Adipocyte (in vitro differentiated cells): ENCODE results near the gene RABL3.
"Not testable (repeated sequence)": the region's sequence is repeated elsewhere in the genome, so short reads cannot be mapped to it uniquely, and the experiment has no call there.

ENCODE experiments used
- DNase-seq: peaks from one replicate; pipeline ENCODE4 v3.0.0-alpha.2; 2015; ENCODE audit warnings: low read depth
- H3K27me3 ChIP-seq: replicated peaks from 2 replicates; pipeline ENCODE4 v1.7.0; 2013; ENCODE audit warnings: mild to moderate bottlenecking, low read length, moderate library complexity; ENCODE audit not compliant: control insufficient read depth, insufficient read depth
- H3K36me3 ChIP-seq: 2 replicates; pipeline ENCODE4 v1.7.0; 2013; ENCODE audit warnings: low read length, mild to moderate bottlenecking, moderate library complexity; ENCODE audit not compliant: control insufficient read depth, insufficient read depth, severe bottlenecking
- H3K4me1 ChIP-seq: 2 replicates; pipeline ENCODE4 v1.7.0; 2013; ENCODE audit warnings: mild to moderate bottlenecking, low read length, moderate library complexity; ENCODE audit not compliant: control insufficient read depth, insufficient read depth
- H3K4me3 ChIP-seq: 2 replicates; pipeline ENCODE4 v1.7.0; 2013; ENCODE audit warnings: mild to moderate bottlenecking, low read length, moderate library complexity
- H3K9ac ChIP-seq: 2 replicates; pipeline ENCODE4 v1.7.0; 2013; ENCODE audit warnings: mild to moderate bottlenecking, low read length, moderate library complexity
- H3K9me3 ChIP-seq: 2 replicates; pipeline ENCODE4 v1.7.0; 2013; ENCODE audit warnings: mild to moderate bottlenecking, low read length, moderate library complexity; ENCODE audit not compliant: control insufficient read depth

Gene RABL3

DNA sequence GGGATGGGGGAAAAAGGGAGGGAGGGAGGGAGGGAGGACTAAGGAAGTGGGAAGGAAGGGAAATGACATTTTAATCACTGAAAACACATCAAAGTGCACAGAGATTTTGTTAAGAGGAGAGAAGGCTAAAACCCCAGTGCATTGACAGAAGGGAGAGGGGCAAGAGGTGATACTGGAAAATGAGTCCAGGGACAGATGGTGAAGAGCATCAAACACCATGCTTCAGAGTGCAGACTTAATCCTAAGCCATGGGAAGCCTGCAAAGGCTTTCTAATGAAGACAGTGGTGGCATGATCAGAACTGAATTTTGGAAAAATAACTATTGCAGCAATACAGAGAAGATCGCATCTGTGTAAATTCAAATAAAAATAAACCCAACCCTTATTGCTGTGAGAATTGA lies 102.1 kb downstream of the RABL3 start:
- H3K9me3 ChIP-seq = no peaks in the 10 kb centered on the region
- no peaks in the 10 kb centered on the region for H3K27me3 ChIP-seq
- H3K4me1 ChIP-seq = peaks cover 16% of the 10 kb centered on the region
- no peaks in the 10 kb centered on the region for H3K36me3 ChIP-seq
- DNase-seq = no peak
- no peak overlapping the region for H3K9ac ChIP-seq
- no peak overlapping the region for H3K4me3 ChIP-seq

DNA sequence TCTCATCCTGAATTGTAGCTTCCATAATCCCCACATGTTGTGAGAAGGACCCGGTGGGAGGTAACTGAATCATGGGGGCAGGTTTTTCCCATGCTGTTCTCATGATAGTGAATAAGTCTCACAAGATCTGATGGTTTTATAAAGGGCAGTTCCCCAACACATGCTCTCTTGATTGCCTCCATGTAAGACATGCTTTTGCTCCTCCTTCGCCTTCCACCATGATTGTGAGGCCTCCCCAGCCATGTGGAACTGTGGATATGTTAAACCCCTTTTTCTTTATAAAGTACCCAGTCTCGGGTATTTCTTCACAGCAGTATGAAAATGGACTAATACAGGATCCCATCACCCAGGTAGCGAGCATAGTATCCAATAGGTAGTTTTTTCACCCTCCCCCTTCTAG lies 103.5 kb downstream of the RABL3 start:
- H3K27me3 ChIP-seq, H3K36me3 ChIP-seq, H3K4me3 ChIP-seq, DNase-seq, H3K9me3 ChIP-seq, H3K9ac ChIP-seq: not testable (repeated sequence)
- peaks cover 18% of the 10 kb centered on the region for H3K4me1 ChIP-seq

GRCh38 chr3:120637851-120638559 lies 104.3 kb downstream of the RABL3 start:
- no peak for DNase-seq
- Histone ChIP-seq H3K9ac (no peak overlapping the region), H3K4me3 (no peak overlapping the region), H3K9me3 (no peaks in the 10 kb centered on the region), H3K36me3 (no peaks in the 10 kb centered on the region), H3K4me1 (peaks cover 18% of the 10 kb centered on the region), H3K27me3 (no peaks in the 10 kb centered on the region)

DNA sequence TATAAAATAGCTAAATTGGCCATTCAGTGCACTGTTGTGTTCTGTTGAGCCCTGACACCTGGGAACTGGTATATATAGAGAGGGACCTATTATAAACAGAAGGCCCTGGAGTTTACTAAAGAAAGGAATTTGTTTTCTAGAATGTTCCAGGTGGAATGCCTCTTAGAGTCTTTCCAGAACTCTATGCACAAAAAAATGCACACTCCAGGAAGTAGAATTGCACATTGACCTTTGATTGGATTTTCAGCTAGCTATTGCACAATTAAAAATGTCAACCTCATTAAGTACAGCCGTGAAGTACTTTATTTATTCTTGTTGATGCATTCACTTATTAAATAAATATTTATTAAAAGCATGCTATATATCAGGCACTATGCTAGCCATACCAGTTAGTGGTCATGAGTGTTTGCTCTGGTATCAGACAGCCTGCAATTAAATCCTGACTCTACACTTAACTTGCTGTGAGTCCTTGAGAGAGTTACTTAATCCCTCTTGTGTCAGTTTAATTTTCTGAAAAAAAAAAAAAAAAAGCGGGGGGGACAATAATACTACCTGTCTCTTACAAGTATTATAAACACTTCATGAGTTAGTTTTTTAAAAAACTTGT lies 105.4 kb downstream of the RABL3 start:
- DNase-seq = no peak
- Histone ChIP-seq H3K9ac (no peak overlapping the region), H3K9me3 (no peaks in the 10 kb centered on the region), H3K36me3 (no peaks in the 10 kb centered on the region), H3K4me1 (peaks cover 18% of the 10 kb centered on the region), H3K4me3 (no peak overlapping the region), H3K27me3 (no peaks in the 10 kb centered on the region)
